WTC11 (cell line): ENCODE results near the gene LYPD6B. TPM values are rescaled to one million over a fixed set of nuclear protein-coding genes. Genes with fewer than 3 reads are reported as not detected.

Source experiments
- ATAC-seq: fragments of 200-7000 bp; cut with Tn5 transposase; 2 replicates; pipeline ENCODE4 v1.10.0; 2021; ENCODE audit warnings: mild to moderate bottlenecking, moderate library complexity
- CTCF ChIA-PET: fragments of 300-600 bp; sonication (Branson Sonifier 250); formaldehyde crosslinking; loops from one replicate; lab custom pipeline; 2021; ENCODE audit warnings: antibody characterized with exemption; lab: Charles Lee
- POLR2A ChIA-PET: fragments of 350-600 bp; sonication (Branson Sonifier 250); formaldehyde crosslinking; loops from one replicate; lab custom pipeline; 2021; ENCODE audit warnings: antibody characterized with exemption; lab: Charles Lee
- DNase-seq: peaks from one replicate; pipeline ENCODE4 v3.0.0; 2021; ENCODE audit warnings: low spot score
- H3K27ac Mint-ChIP-seq: 2 replicates; pipeline ENCODE4 v1.8.0; 2021; ENCODE audit warnings: mixed read lengths
- H3K27me3 Mint-ChIP-seq: 2 replicates; pipeline ENCODE4 v1.8.0; 2021; ENCODE audit warnings: low read depth, mild to moderate bottlenecking, moderate library complexity, mixed read lengths
- H3K36me3 Mint-ChIP-seq: 2 replicates; pipeline ENCODE4 v1.8.0; 2021; ENCODE audit warnings: mixed read lengths
- H3K4me1 Mint-ChIP-seq: 2 replicates; pipeline ENCODE4 v1.8.0; 2022; ENCODE audit warnings: mixed read lengths
- H3K4me3 Mint-ChIP-seq: 2 replicates; pipeline ENCODE4 v1.8.0; 2021; ENCODE audit warnings: mild to moderate bottlenecking, moderate library complexity, mixed read lengths
- H3K9me3 Mint-ChIP-seq: 2 replicates; pipeline ENCODE4 v1.8.0; 2021; ENCODE audit warnings: mixed read lengths
- CREM ChIP-seq: sonication (generic); formaldehyde crosslinking; IDR thresholded peaks from 2 replicates; pipeline ENCODE4 v1.8.1; 2022; ENCODE audit warnings: mild to moderate bottlenecking, missing genetic modification reagents, moderate library complexity
- ELF4 ChIP-seq: sonication (generic); formaldehyde crosslinking; IDR thresholded peaks from 2 replicates; pipeline ENCODE4 v1.8.1; 2022; ENCODE audit warnings: low read depth, mild to moderate bottlenecking, moderate library complexity, missing genetic modification reagents
- ESRRA ChIP-seq: sonication (generic); formaldehyde crosslinking; IDR thresholded peaks from 2 replicates; pipeline ENCODE4 v1.8.1; 2022; ENCODE audit warnings: mild to moderate bottlenecking, missing genetic modification reagents, borderline replicate concordance
- ETV6 ChIP-seq: sonication (generic); formaldehyde crosslinking; IDR thresholded peaks from 2 replicates; pipeline ENCODE4 v1.8.1; 2022; ENCODE audit warnings: mild to moderate bottlenecking, missing genetic modification reagents
- GRHL2 ChIP-seq: fragments of 250-450 bp; sonication (Bioruptor Pico); IDR thresholded peaks from 2 replicates; pipeline ENCODE4 v1.8.0; 2022; ENCODE audit warnings: mild to moderate bottlenecking, moderate library complexity; ENCODE audit not compliant: insufficient replicate concordance, severe bottlenecking
- HMGA2 ChIP-seq: fragments of 250-450 bp; sonication (Bioruptor Pico); IDR thresholded peaks from 2 replicates; pipeline ENCODE4 v1.4.0; 2021; ENCODE audit warnings: mild to moderate bottlenecking, moderate library complexity
- RELA ChIP-seq: sonication (generic); formaldehyde crosslinking; IDR thresholded peaks from 2 replicates; pipeline ENCODE4 v1.8.1; 2022; ENCODE audit warnings: missing genetic modification reagents, mild to moderate bottlenecking, borderline replicate concordance
- RORB ChIP-seq: fragments of 250-450 bp; sonication (Bioruptor Pico); IDR thresholded peaks from 2 replicates; pipeline ENCODE4 v1.9.0; 2021; ENCODE audit warnings: mild to moderate bottlenecking
- TCF7 ChIP-seq: sonication (generic); formaldehyde crosslinking; IDR thresholded peaks from 2 replicates; pipeline ENCODE4 v1.8.0; 2022; ENCODE audit warnings: mild to moderate bottlenecking, low read depth, missing genetic modification reagents, moderate library complexity
- TEAD1 ChIP-seq: sonication (generic); formaldehyde crosslinking; IDR thresholded peaks from 2 replicates; pipeline ENCODE4 v1.8.0; 2022; ENCODE audit warnings: mild to moderate bottlenecking, missing genetic modification reagents
- ZNF219 ChIP-seq: sonication (generic); formaldehyde crosslinking; IDR thresholded peaks from 2 replicates; pipeline ENCODE4 v1.8.0; 2023; ENCODE audit warnings: missing genetic modification reagents, mild to moderate bottlenecking, borderline replicate concordance
- ZNF396 ChIP-seq: fragments of 250-450 bp; sonication (Bioruptor Pico); IDR thresholded peaks from 2 replicates; pipeline ENCODE4 v1.8.0; 2021; ENCODE audit warnings: mild to moderate bottlenecking, moderate library complexity, borderline replicate concordance
- total RNA-seq: library from RNA; stranded (reverse); gene quantifications from 3 replicates; pipeline ENCODE4 v1.2.3, GENCODE V29; 2021
- TF ChIP-seq, protein P1 (sequence below): sonication (generic); formaldehyde crosslinking; IDR thresholded peaks from 2 replicates; pipeline ENCODE4 v1.8.1; 2022; ENCODE audit warnings: mild to moderate bottlenecking, moderate library complexity, missing genetic modification reagents
- TF ChIP-seq, protein P2 (sequence below): fragments of 250-450 bp; sonication (Bioruptor Pico); IDR thresholded peaks from 2 replicates; pipeline ENCODE4 v1.9.0; 2021; ENCODE audit warnings: moderate library complexity, mild to moderate bottlenecking, inconsistent platforms, borderline replicate concordance
- TF ChIP-seq, protein P3 (sequence below): sonication (generic); formaldehyde crosslinking; IDR thresholded peaks from 2 replicates; pipeline ENCODE4 v1.8.1; 2022; ENCODE audit warnings: low read depth, mild to moderate bottlenecking, moderate library complexity, missing genetic modification reagents, borderline replicate concordance
- TF ChIP-seq, protein P4 (sequence below): sonication (generic); formaldehyde crosslinking; IDR thresholded peaks from 2 replicates; pipeline ENCODE4 v1.8.1; 2022; ENCODE audit warnings: low read depth, missing genetic modification reagents, borderline replicate concordance
- TF ChIP-seq, protein P5 (sequence below): sonication (generic); formaldehyde crosslinking; conservative IDR thresholded peaks from 2 replicates; pipeline ENCODE4 v1.8.1; 2022; ENCODE audit warnings: mild to moderate bottlenecking, missing genetic modification reagents
- TF ChIP-seq, protein P6 (sequence below): sonication (generic); formaldehyde crosslinking; IDR thresholded peaks from 2 replicates; pipeline ENCODE4 v1.8.1; 2023; ENCODE audit warnings: mild to moderate bottlenecking, missing genetic modification reagents
- TF ChIP-seq, protein P7 (sequence below): sonication (generic); formaldehyde crosslinking; IDR thresholded peaks from 2 replicates; pipeline ENCODE4 v1.8.1; 2022; ENCODE audit warnings: missing genetic modification reagents, borderline replicate concordance
- TF ChIP-seq, protein P8 (sequence below): sonication (generic); formaldehyde crosslinking; IDR thresholded peaks from 2 replicates; pipeline ENCODE4 v1.8.1; 2022; ENCODE audit warnings: mild to moderate bottlenecking, missing genetic modification reagents, moderate library complexity, borderline replicate concordance
- TF ChIP-seq, protein P9 (sequence below): fragments of 250-450 bp; sonication (Bioruptor Pico); IDR thresholded peaks from 2 replicates; pipeline ENCODE4 v1.9.0; 2021; ENCODE audit warnings: mild to moderate bottlenecking

LYPD6B gene
- total RNA-seq, 1 experiment from 2014 or later = 1.6 TPM

DNA sequence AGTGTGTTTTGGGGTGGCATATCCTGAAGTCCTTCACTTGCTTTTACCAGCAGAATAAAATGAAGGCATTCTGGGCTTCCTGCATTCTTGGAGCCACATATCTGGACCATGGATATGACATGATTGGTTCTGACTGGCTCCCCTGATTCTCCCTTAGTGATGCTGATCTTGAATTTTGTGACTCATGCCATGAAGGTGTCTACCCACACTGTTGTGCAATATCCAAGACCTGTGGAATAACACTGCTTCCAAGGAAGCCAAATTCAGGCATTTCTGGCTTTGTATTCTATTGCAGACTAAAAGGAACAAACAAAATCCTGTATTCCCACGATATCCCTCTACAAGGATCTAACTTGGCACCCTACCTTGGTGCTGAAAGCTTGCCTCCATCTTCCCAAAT, 125.8 kb downstream of the LYPD6B start (continued):
- TF ChIP-seq, protein P1, sequence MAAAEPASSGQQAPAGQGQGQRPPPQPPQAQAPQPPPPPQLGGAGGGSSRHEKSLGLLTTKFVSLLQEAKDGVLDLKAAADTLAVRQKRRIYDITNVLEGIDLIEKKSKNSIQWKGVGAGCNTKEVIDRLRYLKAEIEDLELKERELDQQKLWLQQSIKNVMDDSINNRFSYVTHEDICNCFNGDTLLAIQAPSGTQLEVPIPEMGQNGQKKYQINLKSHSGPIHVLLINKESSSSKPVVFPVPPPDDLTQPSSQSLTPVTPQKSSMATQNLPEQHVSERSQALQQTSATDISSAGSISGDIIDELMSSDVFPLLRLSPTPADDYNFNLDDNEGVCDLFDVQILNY (CRISPR knock-in tag) = no peak
- TF ChIP-seq, protein P2, sequence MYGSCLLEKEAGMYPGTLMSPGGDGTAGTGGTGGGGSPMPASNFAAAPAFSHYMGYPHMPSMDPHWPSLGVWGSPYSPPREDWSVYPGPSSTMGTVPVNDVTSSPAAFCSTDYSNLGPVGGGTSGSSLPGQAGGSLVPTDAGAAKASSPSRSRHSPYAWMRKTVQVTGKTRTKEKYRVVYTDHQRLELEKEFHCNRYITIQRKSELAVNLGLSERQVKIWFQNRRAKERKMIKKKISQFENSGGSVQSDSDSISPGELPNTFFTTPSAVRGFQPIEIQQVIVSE = no peak
- TF ChIP-seq, protein P3, sequence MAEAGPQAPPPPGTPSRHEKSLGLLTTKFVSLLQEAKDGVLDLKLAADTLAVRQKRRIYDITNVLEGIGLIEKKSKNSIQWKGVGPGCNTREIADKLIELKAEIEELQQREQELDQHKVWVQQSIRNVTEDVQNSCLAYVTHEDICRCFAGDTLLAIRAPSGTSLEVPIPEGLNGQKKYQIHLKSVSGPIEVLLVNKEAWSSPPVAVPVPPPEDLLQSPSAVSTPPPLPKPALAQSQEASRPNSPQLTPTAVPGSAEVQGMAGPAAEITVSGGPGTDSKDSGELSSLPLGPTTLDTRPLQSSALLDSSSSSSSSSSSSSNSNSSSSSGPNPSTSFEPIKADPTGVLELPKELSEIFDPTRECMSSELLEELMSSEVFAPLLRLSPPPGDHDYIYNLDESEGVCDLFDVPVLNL (CRISPR knock-in tag) = no peak
- TF ChIP-seq, protein P4, sequence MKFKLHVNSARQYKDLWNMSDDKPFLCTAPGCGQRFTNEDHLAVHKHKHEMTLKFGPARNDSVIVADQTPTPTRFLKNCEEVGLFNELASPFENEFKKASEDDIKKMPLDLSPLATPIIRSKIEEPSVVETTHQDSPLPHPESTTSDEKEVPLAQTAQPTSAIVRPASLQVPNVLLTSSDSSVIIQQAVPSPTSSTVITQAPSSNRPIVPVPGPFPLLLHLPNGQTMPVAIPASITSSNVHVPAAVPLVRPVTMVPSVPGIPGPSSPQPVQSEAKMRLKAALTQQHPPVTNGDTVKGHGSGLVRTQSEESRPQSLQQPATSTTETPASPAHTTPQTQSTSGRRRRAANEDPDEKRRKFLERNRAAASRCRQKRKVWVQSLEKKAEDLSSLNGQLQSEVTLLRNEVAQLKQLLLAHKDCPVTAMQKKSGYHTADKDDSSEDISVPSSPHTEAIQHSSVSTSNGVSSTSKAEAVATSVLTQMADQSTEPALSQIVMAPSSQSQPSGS (CRISPR knock-in tag) = no peak
- TF ChIP-seq ELF4 (CRISPR knock-in tag) (no peak), ETV6 (no peak), TCF7 (CRISPR knock-in tag) (no peak)
- TF ChIP-seq, protein P5, sequence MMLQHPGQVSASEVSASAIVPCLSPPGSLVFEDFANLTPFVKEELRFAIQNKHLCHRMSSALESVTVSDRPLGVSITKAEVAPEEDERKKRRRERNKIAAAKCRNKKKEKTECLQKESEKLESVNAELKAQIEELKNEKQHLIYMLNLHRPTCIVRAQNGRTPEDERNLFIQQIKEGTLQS = no peak
- TF ChIP-seq, all 79 proteins: peak for 0

DNA sequence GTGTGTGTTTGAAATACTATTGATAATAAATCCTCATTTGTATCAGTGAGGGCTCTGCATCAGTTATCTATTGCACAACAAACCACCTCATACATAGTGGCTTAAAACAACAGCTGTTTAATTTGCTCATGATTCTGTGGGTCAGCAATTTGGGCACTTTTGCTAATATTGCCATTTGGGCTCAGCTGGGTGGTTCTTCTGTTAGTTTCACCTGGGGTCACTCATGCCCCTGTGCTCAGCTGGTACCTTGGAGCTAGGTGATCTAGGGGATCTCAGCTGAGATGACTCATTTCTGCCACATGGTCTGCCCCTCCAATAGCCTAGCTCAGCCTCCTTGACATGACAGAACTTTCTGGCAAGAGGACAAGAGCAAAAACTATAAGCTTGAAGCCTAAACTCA, 126.3 kb downstream of the LYPD6B start:
- peaks cover 40% of the 10 kb centered on the region for H3K4me1 Mint-ChIP-seq
- H3K4me3 Mint-ChIP-seq = no peak overlapping the region
- ChIA-PET CTCF (no interaction called here), POLR2A (no interaction called here)
- no peak for DNase-seq
- no peak for ATAC-seq
- peaks cover 9% of the 10 kb centered on the region; the same call in 1 of the 2 replicates for H3K9me3 Mint-ChIP-seq
- no peaks in the 10 kb centered on the region for H3K27me3 Mint-ChIP-seq
- H3K36me3 Mint-ChIP-seq = no peaks in the 10 kb centered on the region
- H3K27ac Mint-ChIP-seq = no peak overlapping the region
- TF ChIP-seq ZNF219 (CRISPR knock-in tag) (no peak), ESRRA (no peak), RORB (no peak), HMGA2 (CRISPR knock-in tag) (no peak), RELA (CRISPR knock-in tag) (no peak), ZNF396 (CRISPR knock-in tag) (no peak), TEAD1 (CRISPR knock-in tag) (no peak), CREM (CRISPR knock-in tag) (no peak), GRHL2 (CRISPR knock-in tag) (no peak), ELF4 (CRISPR knock-in tag) (no peak)
- TF ChIP-seq, protein P6, sequence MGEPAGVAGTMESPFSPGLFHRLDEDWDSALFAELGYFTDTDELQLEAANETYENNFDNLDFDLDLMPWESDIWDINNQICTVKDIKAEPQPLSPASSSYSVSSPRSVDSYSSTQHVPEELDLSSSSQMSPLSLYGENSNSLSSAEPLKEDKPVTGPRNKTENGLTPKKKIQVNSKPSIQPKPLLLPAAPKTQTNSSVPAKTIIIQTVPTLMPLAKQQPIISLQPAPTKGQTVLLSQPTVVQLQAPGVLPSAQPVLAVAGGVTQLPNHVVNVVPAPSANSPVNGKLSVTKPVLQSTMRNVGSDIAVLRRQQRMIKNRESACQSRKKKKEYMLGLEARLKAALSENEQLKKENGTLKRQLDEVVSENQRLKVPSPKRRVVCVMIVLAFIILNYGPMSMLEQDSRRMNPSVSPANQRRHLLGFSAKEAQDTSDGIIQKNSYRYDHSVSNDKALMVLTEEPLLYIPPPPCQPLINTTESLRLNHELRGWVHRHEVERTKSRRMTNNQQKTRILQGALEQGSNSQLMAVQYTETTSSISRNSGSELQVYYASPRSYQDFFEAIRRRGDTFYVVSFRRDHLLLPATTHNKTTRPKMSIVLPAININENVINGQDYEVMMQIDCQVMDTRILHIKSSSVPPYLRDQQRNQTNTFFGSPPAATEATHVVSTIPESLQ (CRISPR knock-in tag) = no peak
- TF ChIP-seq, protein P7, sequence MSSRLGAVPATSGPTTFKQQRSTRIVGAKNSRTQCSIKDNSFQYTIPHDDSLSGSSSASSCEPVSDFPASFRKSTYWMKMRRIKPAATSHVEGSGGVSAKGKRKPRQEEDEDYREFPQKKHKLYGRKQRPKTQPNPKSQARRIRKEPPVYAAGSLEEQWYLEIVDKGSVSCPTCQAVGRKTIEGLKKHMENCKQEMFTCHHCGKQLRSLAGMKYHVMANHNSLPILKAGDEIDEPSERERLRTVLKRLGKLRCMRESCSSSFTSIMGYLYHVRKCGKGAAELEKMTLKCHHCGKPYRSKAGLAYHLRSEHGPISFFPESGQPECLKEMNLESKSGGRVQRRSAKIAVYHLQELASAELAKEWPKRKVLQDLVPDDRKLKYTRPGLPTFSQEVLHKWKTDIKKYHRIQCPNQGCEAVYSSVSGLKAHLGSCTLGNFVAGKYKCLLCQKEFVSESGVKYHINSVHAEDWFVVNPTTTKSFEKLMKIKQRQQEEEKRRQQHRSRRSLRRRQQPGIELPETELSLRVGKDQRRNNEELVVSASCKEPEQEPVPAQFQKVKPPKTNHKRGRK (CRISPR knock-in tag) = no peak
- TF ChIP-seq, protein P4 (CRISPR knock-in tag) = no peak
- TF ChIP-seq, protein P8, sequence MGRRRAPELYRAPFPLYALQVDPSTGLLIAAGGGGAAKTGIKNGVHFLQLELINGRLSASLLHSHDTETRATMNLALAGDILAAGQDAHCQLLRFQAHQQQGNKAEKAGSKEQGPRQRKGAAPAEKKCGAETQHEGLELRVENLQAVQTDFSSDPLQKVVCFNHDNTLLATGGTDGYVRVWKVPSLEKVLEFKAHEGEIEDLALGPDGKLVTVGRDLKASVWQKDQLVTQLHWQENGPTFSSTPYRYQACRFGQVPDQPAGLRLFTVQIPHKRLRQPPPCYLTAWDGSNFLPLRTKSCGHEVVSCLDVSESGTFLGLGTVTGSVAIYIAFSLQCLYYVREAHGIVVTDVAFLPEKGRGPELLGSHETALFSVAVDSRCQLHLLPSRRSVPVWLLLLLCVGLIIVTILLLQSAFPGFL = no peak
- TF ChIP-seq, protein P9, sequence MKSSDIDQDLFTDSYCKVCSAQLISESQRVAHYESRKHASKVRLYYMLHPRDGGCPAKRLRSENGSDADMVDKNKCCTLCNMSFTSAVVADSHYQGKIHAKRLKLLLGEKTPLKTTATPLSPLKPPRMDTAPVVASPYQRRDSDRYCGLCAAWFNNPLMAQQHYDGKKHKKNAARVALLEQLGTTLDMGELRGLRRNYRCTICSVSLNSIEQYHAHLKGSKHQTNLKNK (CRISPR knock-in tag) = no peak
